Neutrophil (primary cell): Measurements from ENCODE around the gene VRK3.

Experiments
- H3K27ac ChIP-seq: fragments of 200-600 bp; sonication (generic); 2 replicates; pipeline ENCODE4 v1.5.1; 2016; ENCODE audit warnings: mild to moderate bottlenecking, moderate library complexity
- H3K27me3 ChIP-seq: fragments of 200-600 bp; sonication (generic); 2 replicates; pipeline ENCODE4 v1.6.0; 2016; ENCODE audit warnings: mild to moderate bottlenecking
- H3K36me3 ChIP-seq: fragments of 200-600 bp; sonication (generic); 2 replicates; pipeline ENCODE4 v1.5.1; 2017
- H3K4me1 ChIP-seq, 2 experiments: fragments of 200-600 bp in 1 of 2; sonication (generic) in 1 of 2; 1 replicate in 1 of 2; 2 replicates in 1 of 2; pipeline versions ENCODE4 v1.5.1 to v1.6.1; 2013 to 2016; ENCODE audit warnings: low read depth in 1 of 2, low read length in 1 of 2, mild to moderate bottlenecking in 1 of 2, moderate library complexity in 1 of 2; ENCODE audit not compliant: control insufficient read depth in 1 of 2, insufficient read depth in 1 of 2
- H3K4me3 ChIP-seq, 2 experiments: fragments of 200-600 bp in 1 of 2; sonication (generic) in 1 of 2; 1 replicate in 1 of 2; 2 replicates in 1 of 2; pipeline ENCODE4 v1.5.1; 2013 to 2016; ENCODE audit warnings: low read depth in 1 of 2, low read length in 1 of 2, mild to moderate bottlenecking in 1 of 2, moderate library complexity in 1 of 2
- H3K9me3 ChIP-seq: fragments of 200-600 bp; sonication (generic); 2 replicates; pipeline ENCODE4 v1.5.1; 2016
- CTCF ChIP-seq: fragments of 200-600 bp; sonication (generic); IDR thresholded peaks from 2 replicates; pipeline ENCODE4 v1.5.1; 2016; ENCODE audit warnings: antibody characterized with exemption

The VRK3 gene

DNA sequence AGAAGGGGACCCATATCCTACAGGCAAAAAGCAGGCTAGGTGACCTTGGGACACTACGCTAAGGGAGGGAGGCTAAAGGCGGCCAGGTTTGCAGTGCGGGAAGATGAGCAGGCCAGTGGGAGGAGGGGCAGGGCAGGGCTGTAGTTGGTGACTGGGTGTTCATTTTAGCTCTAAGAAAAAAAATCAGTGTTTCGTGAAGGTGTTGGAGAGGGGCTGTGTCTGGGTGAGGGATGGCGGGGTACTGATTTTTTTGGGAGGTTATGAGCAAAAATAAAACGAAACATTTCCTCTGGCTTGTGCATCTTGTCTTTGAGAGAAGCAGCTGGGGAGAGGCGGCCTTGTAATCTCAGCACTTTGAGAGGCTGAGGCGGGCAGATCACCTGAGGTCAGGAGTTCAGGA is 91.5 kb downstream of the VRK3 start:
- Histone ChIP-seq H3K4me1 (peaks cover 5 to 13% of the 10 kb centered on the region in 2 experiments), H3K27ac (no peak overlapping the region), H3K4me3 (no peak overlapping the region), H3K27me3 (peaks cover 9% of the 10 kb centered on the region), H3K36me3 (no peaks in the 10 kb centered on the region), H3K9me3 (no peaks in the 10 kb centered on the region)
- TF ChIP-seq CTCF: no peak

GRCh38 chr19:49932731-49933131 is 92.4 kb downstream of the VRK3 start:
- Histone ChIP-seq H3K4me1 (peaks cover 14 to 15% of the 10 kb centered on the region in 2 experiments), H3K36me3 (no peaks in the 10 kb centered on the region), H3K4me3 (no peak overlapping the region), H3K27ac (no peak overlapping the region), H3K9me3 (no peaks in the 10 kb centered on the region), H3K27me3 (peaks cover 9% of the 10 kb centered on the region)
- TF ChIP-seq CTCF: no peak

GRCh38 chr19:49932041-49932451 is 93.1 kb downstream of the VRK3 start:
- H3K27me3 ChIP-seq: peaks cover 9% of the 10 kb centered on the region
- H3K4me3 ChIP-seq: no peak overlapping the region
- no peaks in the 10 kb centered on the region for H3K9me3 ChIP-seq
- H3K27ac ChIP-seq: no peak overlapping the region
- H3K4me1 ChIP-seq: peaks cover 11 to 18% of the 10 kb centered on the region in 2 experiments
- no peaks in the 10 kb centered on the region for H3K36me3 ChIP-seq
- no peak for TF ChIP-seq CTCF

- no peak for TF ChIP-seq CTCF
- Histone ChIP-seq H3K27me3 (peaks cover 8% of the 10 kb centered on the region), H3K4me1 (peaks cover 11 to 18% of the 10 kb centered on the region in 2 experiments), H3K27ac (peak overlapping the region; percentile 8), H3K4me3 (no peak overlapping the region), H3K36me3 (no peaks in the 10 kb centered on the region), H3K9me3 (no peaks in the 10 kb centered on the region)
These were observed 93.7 kb downstream of the VRK3 start for GRCh38 chr19:49931293-49932040.

GRCh38 chr19:49930483-49931011 is 94.6 kb downstream of the VRK3 start:
- Histone ChIP-seq H3K36me3 (no peaks in the 10 kb centered on the region), H3K27ac (peak overlapping the region; percentile 8), H3K27me3 (peaks cover 5% of the 10 kb centered on the region), H3K9me3 (no peaks in the 10 kb centered on the region), H3K4me3 (peak overlapping the region; percentile 63 to 97), H3K4me1 (peaks cover 11 to 18% of the 10 kb centered on the region in 2 experiments)
- no peak for TF ChIP-seq CTCF
